Dedifferentiated amniotic fluid mesenchymal stem cell (primary cell): ENCODE data around the gene ZHX3.
A peak's percentile ranks its signal among the peaks of the same experiment; 100 is the strongest.

Experiments
- DNase-seq: peaks from one replicate; pipeline ENCODE4 v3.0.0-alpha.2; 2016; ENCODE audit errors: extremely low spot score

Gene ZHX3

DNA sequence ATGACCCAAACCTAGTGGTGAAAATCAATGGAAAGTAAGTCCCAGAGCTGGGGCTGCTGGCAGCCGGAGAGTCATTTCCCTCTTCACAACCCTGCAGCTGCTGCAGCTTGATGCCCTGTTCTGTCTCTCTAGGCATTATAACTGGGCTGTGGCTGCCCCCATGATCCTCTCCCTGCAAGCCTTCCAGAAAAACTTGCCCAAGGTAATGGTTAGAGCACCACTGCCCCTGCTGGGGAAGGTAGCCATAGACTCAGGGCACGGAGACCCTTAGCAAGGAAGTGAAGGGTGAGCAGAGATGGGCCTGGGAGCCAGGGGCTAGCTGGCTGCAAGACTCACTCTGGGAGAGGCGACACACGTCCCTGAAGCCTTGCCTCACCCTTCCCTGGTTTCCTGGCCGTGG, 35.1 kb upstream of the ZHX3 start:
- DNase-seq: no peak

DNA sequence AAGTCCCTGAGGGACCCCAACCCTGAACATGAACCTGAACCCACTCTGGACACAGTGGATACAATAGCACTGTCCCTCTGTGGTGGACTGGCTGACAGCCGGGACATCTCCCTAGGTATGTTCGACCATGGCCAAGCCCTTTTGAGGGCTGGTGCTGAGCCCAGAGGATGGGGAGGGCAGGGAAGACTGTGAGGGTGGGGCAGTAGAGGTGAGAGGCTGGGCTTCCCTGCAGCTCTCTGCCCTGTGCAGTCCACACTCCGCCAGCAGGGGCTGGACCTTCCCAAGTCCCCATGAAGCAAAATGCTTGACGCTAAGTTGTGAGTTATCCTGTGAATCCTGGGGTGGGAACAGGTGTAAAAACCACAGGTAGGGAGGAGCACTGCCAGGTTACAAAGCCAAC, 34.6 kb upstream of the ZHX3 start:
- no peak for DNase-seq

- DNase-seq: no peak
Observed at GRCh38 chr20:41350408-41350962, 33.0 kb upstream of the ZHX3 start.

DNA sequence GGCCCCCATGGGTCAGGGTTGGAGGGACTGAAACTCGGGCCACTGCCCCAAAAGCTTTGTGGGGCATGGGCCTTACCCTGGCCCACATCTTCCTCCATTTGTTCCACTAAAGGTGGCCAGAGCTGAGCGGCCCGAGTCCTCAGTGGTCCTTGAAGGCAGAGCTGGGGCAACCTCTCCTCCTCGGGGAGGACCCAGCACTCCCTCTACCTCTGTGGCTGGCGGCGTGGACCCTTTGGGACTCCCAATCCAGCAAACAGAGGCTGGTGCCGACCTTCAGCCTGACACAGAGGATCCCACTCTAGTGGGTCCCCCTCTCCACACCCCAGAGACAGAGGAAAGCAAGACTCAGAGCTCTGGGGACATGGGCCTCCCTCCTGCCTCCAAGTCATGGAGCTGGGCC, 32.4 kb upstream of the ZHX3 start:
- DNase-seq: no peak

DNA sequence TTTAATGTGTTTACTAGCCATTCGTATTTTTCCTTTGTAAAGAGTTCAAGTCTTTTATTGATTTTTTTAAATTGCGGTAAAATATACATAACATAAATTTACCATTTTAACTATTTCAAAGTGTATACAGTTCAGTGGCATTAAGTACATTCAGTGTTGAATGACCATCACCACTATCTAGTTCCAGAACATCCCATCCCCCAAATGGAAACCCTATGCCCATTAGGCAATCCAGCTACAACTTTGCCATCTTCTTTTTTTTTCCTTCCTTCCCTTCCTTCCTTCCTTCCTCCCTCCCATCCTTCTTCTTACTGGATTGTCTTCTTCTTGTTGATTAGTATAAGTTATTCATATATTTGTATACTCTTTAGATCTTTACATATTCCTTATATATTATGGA, 31.7 kb upstream of the ZHX3 start:
- no peak for DNase-seq

DNA sequence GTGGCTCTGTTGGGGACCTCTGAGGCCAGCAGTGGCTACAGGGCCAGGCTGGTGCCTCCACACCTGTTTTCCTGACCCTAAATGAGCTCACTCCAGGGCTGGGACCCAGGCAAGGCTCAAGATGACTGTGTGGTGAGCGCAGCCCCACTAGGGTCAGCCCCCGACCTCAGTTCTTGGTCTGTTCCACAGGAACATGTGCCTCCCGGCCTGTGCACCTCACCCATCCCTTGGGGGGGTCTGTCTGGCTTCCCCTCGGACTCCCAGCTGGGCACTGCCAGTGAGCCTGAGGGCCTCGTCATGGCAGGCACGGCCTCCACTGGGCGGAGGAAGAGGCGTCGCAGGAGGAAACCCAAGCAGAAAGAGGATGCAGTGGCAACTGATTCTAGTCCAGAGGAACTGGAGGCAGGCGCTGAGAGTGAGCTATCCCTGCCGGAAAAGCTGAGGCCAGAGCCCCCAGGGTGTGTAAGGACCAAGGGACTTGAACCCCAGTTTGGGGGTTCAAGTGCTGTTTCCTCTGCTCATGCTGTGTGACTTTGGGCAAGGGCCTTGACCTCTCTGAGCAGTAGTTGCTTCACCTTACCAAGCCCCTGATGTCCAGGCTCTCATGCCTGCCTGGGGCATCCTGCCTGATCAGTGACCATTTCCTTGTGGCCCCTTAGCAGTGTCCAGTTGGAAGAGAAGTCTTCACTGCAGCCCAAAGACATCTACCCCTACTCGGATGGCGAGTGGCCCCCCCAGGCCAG, 31.1 kb upstream of the ZHX3 start:
- no peak for DNase-seq

GRCh38 chr20:41347523-41348429, 30.2 kb upstream of the ZHX3 start:
- DNase-seq: no peak

DNA sequence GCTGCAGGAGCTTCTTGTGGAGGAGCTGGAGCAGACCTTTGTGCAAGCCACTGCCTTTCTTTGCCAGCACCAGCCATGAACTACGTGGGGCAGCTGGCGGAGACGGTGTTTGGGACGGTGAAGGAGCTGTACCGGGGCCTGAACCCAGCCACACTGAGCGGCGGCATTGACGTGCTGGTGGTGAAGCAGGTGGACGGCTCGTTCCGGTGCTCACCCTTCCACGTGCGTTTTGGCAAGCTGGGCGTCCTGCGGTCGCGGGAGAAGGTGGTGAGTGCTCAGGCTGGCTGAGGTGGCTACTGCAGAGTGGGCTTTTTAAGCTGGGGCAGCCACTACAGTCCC, 28.2 kb upstream of the ZHX3 start:
- no peak for DNase-seq

DNA sequence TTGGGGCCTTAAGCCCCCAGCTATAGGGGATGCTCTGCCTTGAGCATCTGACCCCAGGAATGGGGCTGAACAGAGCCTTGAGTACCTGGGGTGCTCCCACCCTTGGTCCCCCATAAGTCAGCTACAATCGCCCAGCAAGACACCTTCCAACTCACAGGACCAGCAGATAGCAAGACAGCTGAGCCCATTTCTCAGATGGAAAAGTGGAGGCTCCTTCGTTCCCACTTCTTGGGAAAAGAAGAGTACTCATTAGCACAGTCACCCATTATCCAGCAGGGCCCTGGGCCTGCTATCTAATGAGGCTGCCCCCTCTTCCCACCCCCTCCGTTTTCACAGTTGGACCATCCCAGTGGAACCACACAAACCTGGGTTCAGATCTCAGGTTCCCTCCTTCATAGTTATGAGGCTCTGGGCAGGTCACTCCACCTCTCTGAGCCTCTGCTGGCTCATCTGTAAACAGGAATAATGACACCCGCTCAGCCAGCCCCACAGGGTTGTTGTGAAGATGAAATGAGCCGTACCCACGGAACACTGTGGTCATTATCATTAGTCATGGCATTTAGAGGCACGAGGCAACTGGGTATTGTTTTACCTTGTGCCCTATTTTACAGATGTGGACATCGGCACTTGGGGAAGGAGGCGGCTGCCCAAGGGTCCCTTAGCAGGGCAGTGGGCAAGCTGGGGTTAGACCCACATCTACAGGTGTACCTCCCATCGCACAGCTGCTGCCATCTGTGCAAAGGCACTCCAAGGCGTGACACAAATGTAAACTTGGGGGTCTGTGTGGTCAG, 27.6 kb upstream of the ZHX3 start:
- DNase-seq: no peak

DNA sequence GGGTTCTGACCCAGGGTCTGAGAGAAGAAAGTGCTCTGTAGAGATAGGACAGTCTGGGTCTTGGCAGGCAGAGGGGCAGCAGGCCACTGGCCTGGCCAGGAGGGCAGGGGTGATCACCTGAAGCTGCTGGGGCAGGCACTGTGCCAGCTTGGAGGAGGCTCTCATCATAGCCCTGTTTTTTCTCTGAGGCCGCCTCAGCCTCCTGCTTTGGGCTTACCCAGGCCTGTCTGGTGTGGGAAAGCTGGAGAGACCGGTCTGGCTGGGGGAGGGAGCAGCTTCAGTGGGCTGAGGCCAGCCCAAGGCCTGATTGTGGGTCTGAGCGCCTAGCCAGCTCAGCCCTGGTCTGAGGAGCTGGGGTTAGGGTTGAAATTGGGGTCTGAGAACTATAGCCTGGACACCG, 26.9 kb upstream of the ZHX3 start:
- no peak for DNase-seq

DNA sequence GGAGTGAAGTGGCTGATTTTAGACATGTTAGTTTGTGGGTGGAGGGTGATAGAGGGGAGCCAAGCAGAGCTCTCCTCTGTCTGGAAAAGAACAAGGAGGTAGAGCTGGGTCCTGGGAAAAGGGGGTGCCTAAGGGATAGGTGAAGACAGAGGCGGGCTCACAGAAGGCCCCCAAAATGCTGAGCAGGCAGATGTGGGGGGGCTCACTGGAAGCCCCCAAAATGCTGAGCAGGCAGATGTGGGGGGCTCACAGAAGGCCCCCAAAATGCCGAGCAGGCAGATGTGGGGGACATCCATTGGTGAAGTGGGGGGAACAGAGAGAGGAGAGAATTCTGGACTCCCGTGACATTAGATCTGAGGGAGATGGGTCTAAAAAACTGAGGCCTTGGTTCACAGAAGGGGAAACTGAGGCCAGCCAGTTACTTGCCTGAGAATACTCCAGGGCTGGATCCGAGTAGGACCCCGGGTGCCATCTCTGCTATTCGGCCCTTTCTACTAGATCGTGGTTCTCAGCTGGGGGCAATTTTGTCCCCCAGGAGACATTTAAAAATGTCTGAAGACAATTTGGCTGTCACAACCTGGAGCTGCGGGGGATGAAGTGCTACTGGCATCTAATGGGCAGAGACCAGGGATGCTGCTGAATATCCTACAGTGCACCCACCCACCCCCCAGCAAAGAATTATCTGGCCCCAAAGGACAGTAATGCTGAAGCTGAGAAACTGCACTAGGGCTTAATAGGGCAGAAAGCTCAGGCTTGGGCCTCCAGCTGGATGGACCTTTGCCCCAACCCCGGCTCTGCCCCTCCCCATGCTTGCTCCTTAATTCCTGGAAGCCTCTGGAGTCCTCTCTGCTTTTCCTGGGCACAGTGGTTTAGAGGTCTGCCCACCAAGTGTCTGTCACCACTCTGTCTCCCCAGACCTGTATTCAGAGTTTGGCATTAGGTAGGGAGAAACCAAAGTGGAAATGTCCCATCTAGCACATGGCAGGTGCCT, 25.2 kb upstream of the ZHX3 start:
- no peak for DNase-seq

- DNase-seq: peak; percentile 26
Observed at GRCh38 chr20:41340327-41341055, 23.0 kb upstream of the ZHX3 start, which contains the start of gene LPIN3. LPIN3 (plus strand) TSS chr20:41340821; CDS start chr20:41345804, 4,983 bp downstream.

GRCh38 chr20:41339957-41340326, 22.4 kb upstream of the ZHX3 start:
- DNase-seq: peak; percentile 31

DNA sequence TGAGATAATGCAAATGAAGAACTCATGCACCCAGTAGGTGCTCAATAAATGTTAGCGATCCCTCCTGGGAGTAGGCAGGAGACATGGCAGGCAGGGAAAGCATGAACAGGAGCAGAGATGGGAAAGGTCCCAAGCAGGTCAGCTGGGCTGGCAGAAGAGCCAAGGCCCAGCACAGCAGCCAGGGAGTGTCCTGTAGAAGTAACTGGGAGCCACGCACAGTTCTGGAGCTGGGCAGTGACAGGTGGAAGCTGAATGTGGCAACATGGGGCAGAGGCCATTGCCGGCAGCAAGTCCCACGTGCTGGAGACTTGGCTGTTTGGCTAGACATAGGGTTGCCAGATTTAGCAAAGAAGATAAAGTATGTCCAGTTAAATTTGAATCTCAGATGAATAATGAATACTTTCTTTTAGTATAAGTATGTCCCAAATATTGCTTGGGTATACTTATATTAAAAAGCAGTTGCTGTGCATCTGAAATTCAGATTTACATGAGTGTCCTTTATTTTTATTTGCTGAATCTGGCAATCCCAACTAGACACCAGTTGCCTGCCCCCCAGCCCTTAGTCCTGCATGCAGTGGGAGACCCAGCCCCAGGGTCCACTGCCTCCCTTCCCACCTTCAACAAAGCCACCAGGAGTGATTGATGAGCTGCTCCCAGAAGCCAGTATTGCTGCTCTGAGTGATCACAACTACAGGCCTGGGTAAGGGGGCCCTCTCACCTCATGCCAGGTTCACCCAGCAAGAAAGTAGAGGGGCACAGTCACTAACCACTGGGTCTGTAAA, 19.4 kb upstream of the ZHX3 start:
- DNase-seq: no peak

GRCh38 chr20:41335591-41335990, 18.1 kb upstream of the ZHX3 start:
- no peak for DNase-seq

DNA sequence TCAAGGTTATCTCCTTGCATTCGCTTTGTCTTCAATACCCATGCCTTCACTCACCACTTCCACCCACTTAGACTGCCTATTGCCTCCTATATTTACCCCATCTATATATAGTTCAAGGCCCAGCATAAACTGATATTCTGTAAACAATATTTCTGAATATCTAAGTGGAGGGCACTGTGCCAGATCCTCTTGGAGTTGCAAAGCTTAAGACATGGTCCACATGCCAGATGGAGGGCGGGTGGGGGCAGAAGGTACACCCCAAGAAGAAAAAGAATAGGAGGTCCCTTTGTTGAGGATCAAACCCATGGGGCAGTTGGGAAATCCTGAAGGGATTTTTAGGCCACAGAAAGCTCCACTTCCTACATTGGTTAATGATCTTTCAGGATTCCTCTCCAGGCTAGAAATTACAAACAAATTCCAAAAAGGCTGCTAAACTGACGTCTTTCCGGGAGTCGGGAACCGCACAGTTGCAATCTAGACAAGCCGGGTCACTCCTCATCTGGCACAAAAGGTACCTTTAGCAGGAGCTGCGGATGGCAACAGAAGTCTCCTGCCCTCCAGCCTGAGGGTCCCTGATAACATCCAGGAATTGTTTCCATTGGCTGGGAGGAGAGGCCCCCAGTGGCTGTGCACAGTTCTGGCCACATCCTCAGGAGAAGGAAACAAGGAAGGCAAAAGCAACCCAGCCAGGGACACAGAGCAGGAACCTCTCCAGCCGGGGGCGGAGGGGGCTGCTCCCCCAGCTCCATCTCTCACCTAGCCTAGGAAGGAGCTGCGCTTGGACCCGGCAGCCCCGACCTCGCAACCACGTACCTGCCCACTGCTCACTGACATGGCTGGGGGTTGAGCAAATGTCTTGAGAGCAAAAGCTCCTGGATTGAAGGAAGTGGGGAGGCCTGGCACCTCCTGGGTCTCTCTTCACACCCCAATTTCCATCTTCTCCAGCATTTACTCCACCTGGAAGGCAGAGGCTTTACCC, 17.2 kb upstream of the ZHX3 start:
- DNase-seq: no peak

DNA sequence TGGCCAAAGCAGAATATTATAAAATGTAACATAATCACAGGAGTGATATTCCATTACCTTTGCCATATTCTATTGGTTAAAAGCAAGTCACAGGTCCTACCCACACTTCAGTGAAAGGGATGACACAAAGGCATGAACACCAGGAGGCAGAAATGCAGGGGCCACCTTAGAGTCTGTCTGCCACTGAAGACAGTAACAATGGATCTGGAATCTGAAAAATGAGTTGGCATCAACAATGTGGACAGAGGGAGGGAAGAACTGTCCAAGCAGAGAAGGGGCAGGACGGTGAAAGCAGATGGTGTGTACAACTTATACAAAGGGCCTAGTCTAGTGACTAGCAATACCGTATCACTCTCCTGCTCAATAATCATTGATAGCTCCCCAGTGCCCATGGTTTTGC, 16.5 kb upstream of the ZHX3 start:
- DNase-seq: no peak

DNA sequence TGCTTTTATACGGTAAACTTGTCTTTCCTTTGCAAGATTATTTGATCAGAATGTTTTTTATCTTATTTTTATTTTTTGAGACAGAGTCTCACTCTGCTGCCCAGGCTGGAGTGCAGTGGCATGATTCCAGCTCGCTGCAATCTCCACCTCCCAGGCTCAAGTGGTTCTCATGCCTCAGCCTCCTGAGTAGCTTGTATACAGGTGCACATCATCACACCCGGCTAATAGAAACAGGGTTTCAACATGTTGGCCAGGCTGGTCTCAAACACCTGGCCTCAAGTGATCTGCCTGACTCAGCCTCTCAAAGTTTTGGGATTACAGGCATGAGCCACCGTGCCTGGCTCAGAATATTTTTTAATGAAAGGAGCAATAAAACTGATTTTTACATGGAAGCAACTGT, 14.2 kb upstream of the ZHX3 start:
- DNase-seq: no peak
